Measurements from ENCODE around the gene LRRC56. TPM values are rescaled to one million over a fixed set of nuclear protein-coding genes. Genes with fewer than 3 reads are reported as not detected.

The LRRC56 gene
- total RNA-seq, 4 donors from 2014 or later: 0.38 TPM; not detected in 3

DNA sequence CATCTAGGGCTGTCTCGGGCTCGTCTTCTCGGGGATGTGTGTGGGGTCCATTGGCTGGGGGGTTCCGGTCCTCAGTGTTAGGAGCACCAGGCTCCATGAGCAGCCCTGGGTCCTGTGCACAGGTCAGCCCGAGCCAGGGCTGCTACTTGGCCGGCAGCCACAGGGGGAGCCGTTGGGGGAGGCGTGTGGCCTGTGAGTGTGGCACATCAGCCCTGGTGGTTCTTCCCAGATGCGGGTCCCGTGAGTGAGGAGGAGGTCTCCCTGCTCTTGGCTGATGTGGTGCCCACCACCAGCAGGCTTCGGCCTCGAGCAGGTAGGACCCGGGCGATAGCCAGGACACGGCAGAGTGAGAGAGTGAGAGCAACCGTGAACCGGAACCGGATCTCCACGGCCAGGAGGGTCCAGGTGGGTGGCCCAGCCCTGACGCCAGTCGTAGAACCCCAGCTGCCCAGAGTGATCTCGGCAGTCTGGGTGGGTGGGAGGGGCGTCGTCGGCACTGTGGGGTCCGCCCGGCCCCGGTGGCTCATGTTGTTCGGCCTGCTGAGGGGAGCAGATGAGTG, 59.9 kb downstream of the LRRC56 start:
- TF ChIP-seq, protein P1, sequence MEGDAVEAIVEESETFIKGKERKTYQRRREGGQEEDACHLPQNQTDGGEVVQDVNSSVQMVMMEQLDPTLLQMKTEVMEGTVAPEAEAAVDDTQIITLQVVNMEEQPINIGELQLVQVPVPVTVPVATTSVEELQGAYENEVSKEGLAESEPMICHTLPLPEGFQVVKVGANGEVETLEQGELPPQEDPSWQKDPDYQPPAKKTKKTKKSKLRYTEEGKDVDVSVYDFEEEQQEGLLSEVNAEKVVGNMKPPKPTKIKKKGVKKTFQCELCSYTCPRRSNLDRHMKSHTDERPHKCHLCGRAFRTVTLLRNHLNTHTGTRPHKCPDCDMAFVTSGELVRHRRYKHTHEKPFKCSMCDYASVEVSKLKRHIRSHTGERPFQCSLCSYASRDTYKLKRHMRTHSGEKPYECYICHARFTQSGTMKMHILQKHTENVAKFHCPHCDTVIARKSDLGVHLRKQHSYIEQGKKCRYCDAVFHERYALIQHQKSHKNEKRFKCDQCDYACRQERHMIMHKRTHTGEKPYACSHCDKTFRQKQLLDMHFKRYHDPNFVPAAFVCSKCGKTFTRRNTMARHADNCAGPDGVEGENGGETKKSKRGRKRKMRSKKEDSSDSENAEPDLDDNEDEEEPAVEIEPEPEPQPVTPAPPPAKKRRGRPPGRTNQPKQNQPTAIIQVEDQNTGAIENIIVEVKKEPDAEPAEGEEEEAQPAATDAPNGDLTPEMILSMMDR (IDR thresholded peaks at IDR 0.05; ENCODE audit: low read depth): no peak

DNA sequence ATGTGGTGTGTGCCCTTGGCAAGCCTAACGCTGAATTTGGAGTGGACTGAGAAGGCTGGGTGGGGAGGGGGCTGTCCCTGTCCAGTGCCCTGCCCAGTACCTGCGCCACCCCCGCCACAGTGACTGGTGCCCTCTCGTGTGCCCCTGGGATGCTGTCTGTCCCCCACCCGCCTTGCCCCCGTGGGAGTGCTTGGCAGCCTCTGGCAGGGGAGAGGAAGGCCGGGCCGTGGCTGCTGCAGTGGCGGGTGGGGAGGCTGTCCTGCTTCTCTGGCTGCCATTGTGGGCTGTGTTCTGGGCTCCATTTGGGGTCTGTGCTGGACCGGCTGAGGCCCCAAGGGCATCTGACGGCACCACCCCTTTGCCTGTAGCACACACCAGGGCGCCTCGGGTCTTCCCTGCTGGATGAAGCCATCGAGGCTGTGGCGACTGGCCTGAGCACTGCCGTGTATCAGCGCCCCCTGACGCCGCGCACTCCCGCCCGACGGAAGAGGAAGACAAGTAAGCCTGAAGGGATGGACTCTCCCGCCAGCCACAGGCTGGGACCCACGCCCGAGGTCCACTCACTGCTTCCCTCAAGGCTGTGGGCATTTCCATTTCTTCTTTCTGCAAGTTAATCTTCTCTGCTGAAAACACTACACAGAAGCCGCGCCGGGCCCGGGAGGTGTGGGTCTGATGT, 60.8 kb downstream of the LRRC56 start:
- TF ChIP-seq, protein P1 (IDR thresholded peaks at IDR 0.05; ENCODE audit: low read depth): no peak

DNA sequence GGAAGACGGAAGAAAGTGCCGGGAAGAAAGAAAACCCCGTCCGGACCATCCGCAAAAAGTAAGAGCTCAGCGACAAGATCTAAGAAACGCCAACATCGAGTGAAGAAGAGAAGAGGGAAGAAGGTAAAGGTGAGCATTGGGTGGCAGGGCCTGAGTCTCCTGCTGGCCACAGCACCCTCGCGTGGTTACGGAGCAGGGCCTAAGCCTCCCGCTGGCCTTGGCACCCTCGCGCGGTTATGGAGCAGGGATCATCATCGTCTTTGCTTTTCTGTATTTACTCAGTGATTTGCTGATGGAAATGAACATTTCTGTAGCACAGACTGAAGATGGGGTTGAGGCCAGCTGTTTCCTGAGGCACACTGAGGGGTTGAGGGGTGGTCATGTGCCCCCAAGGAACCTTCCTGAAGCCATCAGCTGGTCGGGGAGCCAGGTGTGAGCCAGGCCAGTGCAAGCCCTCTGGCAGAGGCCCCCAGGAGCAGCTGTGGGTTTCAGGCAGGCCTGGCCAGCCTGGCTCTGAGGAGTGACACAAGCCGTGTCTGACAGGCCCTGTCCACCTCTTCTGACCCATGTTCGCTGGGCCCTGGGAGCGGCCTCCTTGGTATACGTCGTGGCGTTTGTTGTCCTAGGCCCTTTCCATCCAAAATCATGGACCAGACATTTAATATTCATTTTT, 64.4 kb downstream of the LRRC56 start:
- TF ChIP-seq, protein P1 (IDR thresholded peaks at IDR 0.05; ENCODE audit: low read depth): no peak

DNA sequence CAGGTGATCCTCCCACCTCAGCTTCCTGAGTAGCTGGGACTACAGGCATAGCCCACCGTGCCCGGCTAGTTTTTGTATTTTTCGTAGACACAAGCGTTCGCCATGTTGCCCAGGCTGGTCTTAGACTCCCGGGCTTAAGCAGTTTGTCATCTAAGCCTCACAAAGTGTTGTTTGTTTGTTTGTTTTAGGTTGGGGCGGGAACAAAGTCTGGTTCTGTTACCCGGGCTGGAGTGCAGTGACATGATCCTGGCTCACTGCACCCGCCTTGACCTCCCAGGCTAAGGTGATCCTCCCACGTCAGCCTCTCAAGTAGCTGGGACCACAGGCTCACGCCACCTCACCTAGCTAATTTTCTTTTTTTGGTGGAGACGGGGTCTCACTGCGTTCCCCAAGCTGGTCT, 65.8 kb downstream of the LRRC56 start:
- TF ChIP-seq, protein P1 (IDR thresholded peaks at IDR 0.05; ENCODE audit: low read depth): no peak

Small RNA genes within 50 kb of the gene (small RNA-seq; reads per million reads assigned to genes)
- gene MIR210: 6.1 reads per million, percentile 82 among the genes with 10 or more reads in this experiment

Other genes with a start within 250 kb of the LRRC56 start
- 10 to 100 TPM in 3 of 4 donors, 1 to 10 TPM in 1; 3.8 to 26.9 (median 12.5) TPM for gene PGGHG, start 248.4 kb upstream of the LRRC56 start, total RNA-seq
- gene IFITM5, start 238.0 kb upstream of the LRRC56 start, total RNA-seq: not detected
- 100 to 1,000 TPM; 116 to 171 (median 144) TPM for gene IFITM2, start 229.7 kb upstream of the LRRC56 start, total RNA-seq
- gene IFITM1, start 223.5 kb upstream of the LRRC56 start, total RNA-seq: 100 to 1,000 TPM; 123 to 199 (median 149) TPM
- 100 to 1,000 TPM; 141 to 257 (median 163) TPM for gene IFITM3, start 216.7 kb upstream of the LRRC56 start, total RNA-seq
- under 1 TPM in 1 of 4 donors, not detected in 3; 0.22 TPM for gene B4GALNT4, start 168.0 kb upstream of the LRRC56 start, total RNA-seq
- 1 to 10 TPM in 2 of 4 donors, under 1 TPM in 2; 0.33 to 2.8 (median 1.3) TPM for gene PKP3, start 143.3 kb upstream of the LRRC56 start, total RNA-seq
- gene SIGIRR, start 122.5 kb upstream of the LRRC56 start, total RNA-seq: 10 to 100 TPM; 18.3 to 43.4 (median 38.0) TPM
- 1 to 10 TPM in 1 of 4 donors, under 1 TPM in 3; 0.44 to 1.5 (median 0.63) TPM for gene ANO9, start 95.5 kb upstream of the LRRC56 start, total RNA-seq
- 10 to 100 TPM; 19.1 to 77.6 (median 26.2) TPM for gene PTDSS2, start 87.2 kb upstream of the LRRC56 start, total RNA-seq
- 100 to 1,000 TPM; 108 to 290 (median 245) TPM for gene RNH1, start 30.3 kb upstream of the LRRC56 start, total RNA-seq
- gene HRAS, start 2.0 kb upstream of the LRRC56 start, total RNA-seq: 10 to 100 TPM; 33.7 to 53.3 (median 39.9) TPM
- 1 to 10 TPM in 2 of 4 donors, under 1 TPM in 2; 0.65 to 2.4 (median 1.0) TPM for gene LMNTD2, start 23.2 kb downstream of the LRRC56 start, total RNA-seq
- gene RASSF7, start 23.4 kb downstream of the LRRC56 start, total RNA-seq: 1 to 10 TPM in 3 of 4 donors, under 1 TPM in 1; 0.49 to 7.6 (median 4.5) TPM
- 10 to 100 TPM in 3 of 4 donors, 1 to 10 TPM in 1; 9.0 to 28.4 (median 12.6) TPM for gene PHRF1, start 38.9 kb downstream of the LRRC56 start, total RNA-seq
- 10 to 100 TPM in 3 of 4 donors, 1 to 10 TPM in 1; 3.6 to 40.9 (median 17.0) TPM for gene IRF7, start 78.4 kb downstream of the LRRC56 start, total RNA-seq
- gene CDHR5, start 87.4 kb downstream of the LRRC56 start, total RNA-seq: not detected
- gene SCT, start 89.7 kb downstream of the LRRC56 start, total RNA-seq: not detected
- gene DRD4, start 99.7 kb downstream of the LRRC56 start, total RNA-seq: under 1 TPM in 1 of 4 donors, not detected in 3; 0.66 TPM
- gene DEAF1, start 157.7 kb downstream of the LRRC56 start, total RNA-seq: 10 to 100 TPM; 14.0 to 28.4 (median 18.4) TPM
- 10 to 100 TPM in 3 of 4 donors, 1 to 10 TPM in 1; 8.8 to 32.8 (median 16.3) TPM for gene TMEM80, start 158.3 kb downstream of the LRRC56 start, total RNA-seq
- gene EPS8L2, start 168.7 kb downstream of the LRRC56 start, total RNA-seq: 10 to 100 TPM in 2 of 4 donors, 1 to 10 TPM in 2; 3.8 to 20.0 (median 9.7) TPM
- 100 to 1,000 TPM; 237 to 459 (median 293) TPM for gene TALDO1, start 209.9 kb downstream of the LRRC56 start, total RNA-seq
- 10 to 100 TPM in 3 of 4 donors, 1 to 10 TPM in 1; 7.1 to 22.8 (median 14.9) TPM for gene GATD1, start 240.0 kb downstream of the LRRC56 start, total RNA-seq